NCI-H1436 treated with DMSO at 0.1 percent for 48 hours (cell line): ENCODE measurements around the gene SLC25A44.
"Not testable (repeated sequence)": the region's sequence is repeated elsewhere in the genome, so short reads cannot be mapped to it uniquely, and the experiment has no call there.

Source experiments
- DNase-seq: peaks from one replicate; lab custom pipeline; 2025; lab: John Stamatoyannopoulos, UW

Gene SLC25A44

GRCh38 chr1:156163712-156164111 is 30.2 kb upstream of the SLC25A44 start:
- DNase-seq: no peak

- no peak for DNase-seq
Observed at GRCh38 chr1:156164125-156164831, 29.6 kb upstream of the SLC25A44 start.

- DNase-seq: no peak
Observed at GRCh38 chr1:156165083-156165482, 28.8 kb upstream of the SLC25A44 start.

DNA sequence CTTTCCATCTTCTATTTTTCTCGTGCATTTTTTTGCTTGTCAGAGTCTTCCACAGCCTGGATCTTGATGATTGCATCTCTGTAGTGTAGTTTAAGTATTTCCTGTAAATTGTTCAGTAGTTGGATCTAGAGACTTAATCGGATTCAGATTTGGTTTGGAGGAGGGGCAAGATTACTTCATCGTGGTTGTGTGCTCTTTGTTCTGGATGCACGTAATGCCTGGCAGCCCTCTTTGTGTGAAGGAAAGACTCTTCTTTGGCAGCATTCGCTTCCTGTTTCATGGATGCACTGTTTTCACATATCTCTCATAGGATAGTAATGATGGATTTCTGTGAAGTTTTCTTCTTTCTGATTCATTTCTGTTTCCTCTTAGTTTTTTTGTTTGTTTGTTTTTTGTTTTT is 26.4 kb upstream of the SLC25A44 start:
- no peak for DNase-seq

- DNase-seq: no peak
Observed at GRCh38 chr1:156172696-156173470, 21.0 kb upstream of the SLC25A44 start.

DNA sequence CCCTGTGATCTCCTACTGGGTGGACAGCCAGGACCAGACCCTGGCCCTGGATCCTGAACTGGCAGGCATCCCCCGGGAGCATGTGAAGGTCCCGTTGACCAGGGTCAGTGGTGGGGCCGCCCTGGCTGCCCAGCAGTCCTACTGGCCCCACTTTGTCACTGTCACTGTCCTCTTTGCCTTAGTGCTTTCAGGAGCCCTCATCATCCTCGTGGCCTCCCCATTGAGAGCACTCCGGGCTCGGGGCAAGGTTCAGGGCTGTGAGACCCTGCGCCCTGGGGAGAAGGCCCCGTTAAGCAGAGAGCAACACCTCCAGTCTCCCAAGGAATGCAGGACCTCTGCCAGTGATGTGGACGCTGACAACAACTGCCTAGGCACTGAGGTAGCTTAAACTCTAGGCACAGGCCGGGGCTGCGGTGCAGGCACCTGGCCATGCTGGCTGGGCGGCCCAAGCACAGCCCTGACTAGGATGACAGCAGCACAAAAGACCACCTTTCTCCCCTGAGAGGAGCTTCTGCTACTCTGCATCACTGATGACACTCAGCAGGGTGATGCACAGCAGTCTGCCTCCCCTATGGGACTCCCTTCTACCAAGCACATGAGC is 17.2 kb upstream of the SLC25A44 start:
- DNase-seq: no peak

GRCh38 chr1:156177919-156178654 is 15.8 kb upstream of the SLC25A44 start:
- DNase-seq: no peak

GRCh38 chr1:156180471-156180870 is 13.4 kb upstream of the SLC25A44 start:
- DNase-seq: no peak

GRCh38 chr1:156181391-156181924 is 12.4 kb upstream of the SLC25A44 start:
- not testable (repeated sequence) for DNase-seq

- DNase-seq: not testable (repeated sequence)
Observed at GRCh38 chr1:156182010-156182779, 11.7 kb upstream of the SLC25A44 start.

GRCh38 chr1:156186347-156187177 is 7.3 kb upstream of the SLC25A44 start:
- not testable (repeated sequence) for DNase-seq

DNA sequence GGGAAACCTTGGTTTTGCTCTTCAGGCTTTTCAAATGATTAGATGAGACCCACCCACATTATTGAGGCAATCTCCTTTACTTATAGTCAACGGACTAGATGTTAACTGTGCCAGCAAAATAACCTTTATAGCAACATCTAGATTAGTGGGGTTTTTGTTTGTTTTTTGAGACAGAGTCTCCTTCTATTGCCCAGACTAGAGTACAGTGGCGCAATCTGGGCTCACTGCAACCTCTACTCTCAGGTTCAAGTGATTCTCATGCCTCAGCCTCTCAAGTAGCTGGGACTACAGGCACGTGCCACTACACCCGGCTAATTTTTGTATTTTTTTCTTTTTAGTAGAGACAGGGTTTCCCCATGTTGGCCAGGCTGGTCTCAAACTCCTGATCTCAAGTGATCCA is 3.6 kb upstream of the SLC25A44 start:
- not testable (repeated sequence) for DNase-seq

GRCh38 chr1:156191292-156191964 is 2.5 kb upstream of the SLC25A44 start:
- no peak for DNase-seq

DNA sequence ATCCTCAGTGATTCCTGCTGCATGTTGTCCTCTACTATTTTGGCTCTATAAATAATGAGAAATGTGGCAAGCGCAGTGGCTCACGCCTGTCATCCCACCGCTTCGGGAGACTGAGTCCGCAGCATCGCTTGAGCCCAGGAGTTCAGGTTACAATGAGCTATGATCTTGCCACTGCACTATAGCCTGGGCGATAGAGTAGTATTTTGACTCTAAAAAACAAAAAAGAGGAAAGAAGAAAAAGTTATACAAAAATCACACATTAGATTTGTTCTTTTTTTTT is 756 bp upstream of the SLC25A44 start:
- DNase-seq: no peak

DNA sequence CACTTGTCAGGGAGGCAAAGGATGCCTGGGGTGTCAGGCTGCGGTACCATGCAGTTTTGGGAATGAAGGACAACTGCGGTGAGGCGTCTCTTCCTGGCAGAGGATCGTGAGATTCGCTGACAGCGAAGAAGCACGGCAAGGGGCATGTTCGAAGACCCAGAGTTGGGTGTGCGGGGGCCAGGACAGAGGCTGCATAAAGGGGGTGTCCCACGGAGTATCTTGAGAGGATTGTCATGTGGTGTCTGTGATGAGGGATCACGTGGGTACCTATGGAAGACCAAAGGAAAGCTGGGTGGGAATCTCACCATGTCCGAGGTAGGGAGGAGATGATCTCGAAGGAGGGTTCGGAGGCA is 372 bp downstream of the SLC25A44 start:
- DNase-seq: no peak

GRCh38 chr1:156195853-156196252 is 1.9 kb downstream of the SLC25A44 start:
- no peak for DNase-seq

- no peak for DNase-seq
Observed at GRCh38 chr1:156196445-156196844, 2.5 kb downstream of the SLC25A44 start.

DNA sequence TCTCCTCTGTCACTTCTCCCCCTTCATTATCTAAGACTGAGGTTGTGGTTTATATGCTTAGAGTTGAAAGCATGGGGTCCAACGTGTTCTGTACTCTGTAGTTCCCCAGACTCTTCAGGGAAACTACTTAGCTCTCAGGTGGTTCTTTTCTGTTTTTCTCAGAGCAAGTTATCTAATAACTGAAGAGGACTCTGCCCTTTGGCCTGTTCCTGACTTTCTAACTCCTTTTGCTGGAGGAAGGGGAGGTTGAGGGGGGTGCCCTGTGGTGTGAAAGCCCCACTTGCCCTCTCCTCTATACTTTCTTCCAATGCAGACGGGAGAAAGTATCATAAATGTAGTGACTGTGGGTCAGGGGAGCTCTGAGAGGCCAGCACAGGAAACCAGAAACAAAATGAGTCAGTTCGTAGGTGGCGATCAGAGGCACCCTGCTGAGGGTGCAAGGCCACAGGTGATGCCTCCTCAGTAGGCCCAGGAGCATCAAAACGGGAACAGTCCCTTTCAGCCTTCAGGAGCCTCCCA is 5.0 kb downstream of the SLC25A44 start:
- no peak for DNase-seq

GRCh38 chr1:156200044-156200443 is 6.1 kb downstream of the SLC25A44 start:
- no peak for DNase-seq

DNA sequence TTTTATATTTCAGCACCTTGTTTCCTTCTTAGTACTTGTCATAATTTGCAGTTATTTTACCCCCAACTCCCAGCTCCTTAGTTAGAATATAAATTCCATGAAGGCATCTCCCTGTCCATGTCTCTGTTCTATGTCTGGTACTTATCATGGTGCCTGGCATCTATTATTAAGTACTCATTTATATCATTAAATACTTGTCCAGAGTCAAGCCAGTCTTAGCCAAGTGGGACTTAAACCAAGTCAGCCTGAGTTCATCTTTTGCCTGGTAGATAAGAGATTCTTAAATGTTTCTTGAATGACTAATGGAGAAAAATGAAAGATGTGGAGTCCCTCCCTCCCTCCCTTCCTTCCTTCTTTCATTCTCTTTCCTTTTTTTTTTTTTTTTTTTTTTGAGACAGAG is 9.4 kb downstream of the SLC25A44 start:
- DNase-seq: no peak
